HEK293T (cell line): ENCODE measurements around the gene SLC4A2.
"Not testable (repeated sequence)": the region's sequence is repeated elsewhere in the genome, so short reads cannot be mapped to it uniquely, and the experiment has no call there.

ENCODE experiments used
- CTCF ChIA-PET: fragments of 350-600 bp; formaldehyde crosslinking; extraction: SDS; loops from one replicate; lab custom pipeline; 2021; ENCODE audit warnings: antibody characterized with exemption, inconsistent platforms; lab: Yijun Ruan, JAX
- POLR2A ChIA-PET: fragments of 350-600 bp; formaldehyde crosslinking; extraction: SDS; loops from one replicate; lab custom pipeline; 2020; ENCODE audit warnings: antibody characterized with exemption, inconsistent platforms; lab: Yijun Ruan, JAX
- DNase-seq: peaks from one replicate; pipeline ENCODE4 v3.0.0; 2012; ENCODE audit warnings: mixed read lengths; ENCODE audit errors: extremely low spot score
- ARNT ChIP-seq: fragments of 450-650 bp; IDR thresholded peaks from 2 replicates; pipeline ENCODE4 v1.6.1; 2017; ENCODE audit warnings: mild to moderate bottlenecking
- BHLHE40 ChIP-seq: fragments of 450-650 bp; IDR thresholded peaks from 2 replicates; pipeline ENCODE4 v1.6.1; 2016; ENCODE audit warnings: mild to moderate bottlenecking, moderate library complexity, borderline replicate concordance
- CTBP1 ChIP-seq: fragments of 450-650 bp; IDR thresholded peaks from 2 replicates; pipeline ENCODE4 v1.6.1; 2016; ENCODE audit warnings: borderline replicate concordance
- ELF4 ChIP-seq: fragments of 450-650 bp; IDR thresholded peaks from 2 replicates; pipeline ENCODE4 v1.6.1; 2017; ENCODE audit warnings: antibody characterized with exemption
- FOXA1 ChIP-seq: fragments of 450-650 bp; IDR thresholded peaks from 2 replicates; pipeline ENCODE4 v1.6.1; 2016; ENCODE audit warnings: mild to moderate bottlenecking
- FOXK2 ChIP-seq: fragments of 450-650 bp; IDR thresholded peaks from 2 replicates; pipeline ENCODE4 v1.6.1; 2016; ENCODE audit warnings: mild to moderate bottlenecking
- FOXM1 ChIP-seq: fragments of 450-650 bp; IDR thresholded peaks from 2 replicates; pipeline ENCODE4 v1.6.1; 2017; ENCODE audit warnings: mild to moderate bottlenecking, borderline replicate concordance
- HDGF ChIP-seq: fragments of 450-650 bp; IDR thresholded peaks from 2 replicates; pipeline ENCODE4 v1.6.1; 2017; ENCODE audit warnings: antibody characterized with exemption, borderline replicate concordance
- L3MBTL2 ChIP-seq: fragments of 450-650 bp; conservative IDR thresholded peaks from 2 replicates; pipeline ENCODE4 v1.6.1; 2016; ENCODE audit warnings: mild to moderate bottlenecking
- LEF1 ChIP-seq: fragments of 450-650 bp; IDR thresholded peaks from 2 replicates; pipeline ENCODE4 v1.6.1; 2017; ENCODE audit warnings: mild to moderate bottlenecking, borderline replicate concordance
- NFRKB ChIP-seq: fragments of 450-650 bp; IDR thresholded peaks from 2 replicates; pipeline ENCODE4 v1.6.1; 2016; ENCODE audit warnings: mild to moderate bottlenecking, moderate library complexity
- PKNOX1 ChIP-seq: fragments of 450-650 bp; IDR thresholded peaks from 2 replicates; pipeline ENCODE4 v1.6.1; 2016
- SP1 ChIP-seq: fragments of 450-650 bp; IDR thresholded peaks from 2 replicates; pipeline ENCODE4 v1.6.1; 2017
- SUZ12 ChIP-seq: fragments of 450-650 bp; IDR thresholded peaks from 2 replicates; pipeline ENCODE4 v1.6.1; 2016; ENCODE audit warnings: mild to moderate bottlenecking
- TARDBP ChIP-seq: fragments of 450-650 bp; IDR thresholded peaks from 2 replicates; pipeline ENCODE4 v1.6.1; 2016
- ZNF384 ChIP-seq: fragments of 450-650 bp; IDR thresholded peaks from 2 replicates; pipeline ENCODE4 v1.6.1; 2016

SLC4A2 gene

GRCh38 chr7:151020231-151020630 is 39.2 kb upstream of the SLC4A2 start:
- no peak for DNase-seq
- TF ChIP-seq NFRKB (no peak), TARDBP (no peak), FOXM1 (no peak), L3MBTL2 (no peak), SUZ12 (no peak), ELF4 (no peak), ARNT (no peak), PKNOX1 (no peak), FOXA1 (no peak), BHLHE40 (no peak), ZNF384 (no peak), HDGF (no peak), FOXK2 (no peak), SP1 (no peak), LEF1 (no peak), CTBP1 (no peak)
- POLR2A ChIA-PET, result interaction anchor here (0.9 to 2.9 kb wide), 3 partner anchors 8 to 69 kb away, joined by 3 to 30 read pairs (median 4); partner anchors contain the start of gene ABCB8
- CTCF ChIA-PET, result interaction anchor here (0.6 to 1.5 kb wide), 5 partner anchors 9 to 40 kb away, joined by 3 to 4 read pairs (median 3); no protein-coding TSS in a partner anchor

GRCh38 chr7:151023232-151023631 is 36.2 kb upstream of the SLC4A2 start:
- ChIA-PET POLR2A (interaction anchor here (0.7 kb wide), 1 partner anchor 57 kb away, joined by 3 read pairs; the partner anchor contains the start of gene FASTK), CTCF (interaction anchor here (0.8 to 1.6 kb wide), 2 partner anchors 11 to 37 kb away, joined by 3 to 5 read pairs; no protein-coding TSS in a partner anchor)
- TF ChIP-seq FOXK2, result no peak
- DNase-seq, result no peak

- TF ChIP-seq ZNF384 (no peak), HDGF (no peak), FOXK2 (no peak), BHLHE40 (no peak), NFRKB (no peak), LEF1 (no peak), PKNOX1 (no peak), CTBP1 (no peak), ELF4 (no peak), FOXA1 (no peak), SUZ12 (no peak), TARDBP (no peak), FOXM1 (no peak), L3MBTL2 (no peak), ARNT (no peak), SP1 (no peak)
- POLR2A ChIA-PET, result no interaction called here
- CTCF ChIA-PET, result no interaction called here
- no peak for DNase-seq
Measured at GRCh38 chr7:151024435-151025056, 34.8 kb upstream of the SLC4A2 start, which contains the start of gene ATG9B. TSS of gene ATG9B (minus strand) at chr7:151024494. CDS start at chr7:151024423, 71 bp downstream.

GRCh38 chr7:151025924-151026671 is 33.3 kb upstream of the SLC4A2 start:
- ChIA-PET POLR2A (interaction anchor here (2.0 kb wide), 1 partner anchor 55 kb away, joined by 4 read pairs; the partner anchor contains the start of gene FASTK), CTCF (interaction anchor here (3.7 kb wide), 1 partner anchor 9 kb away, joined by 40 read pairs; no protein-coding TSS in a partner anchor)
- TF ChIP-seq SUZ12, result no peak
- no peak for TF ChIP-seq ARNT
- TF ChIP-seq HDGF, result no peak
- no peak for TF ChIP-seq FOXM1
- TF ChIP-seq CTBP1, result no peak
- no peak for TF ChIP-seq ELF4
- TF ChIP-seq BHLHE40, result no peak
- TF ChIP-seq TARDBP, result no peak
- TF ChIP-seq ZNF384, result no peak
- no peak for TF ChIP-seq LEF1
- DNase-seq, result no peak

- CTCF ChIA-PET, result interaction anchor here (0.8 to 3.7 kb wide), 3 partner anchors 9 to 84 kb away, joined by 3 to 40 read pairs (median 3); no protein-coding TSS in a partner anchor
- not testable (repeated sequence) for DNase-seq
- POLR2A ChIA-PET, result interaction anchor here (1.4 to 2.4 kb wide), 7 partner anchors 31 to 95 kb away, joined by 4 to 15 read pairs (median 8); partner anchors contain the start of genes CDK5, FASTK, SLC4A2 and TMUB1
Measured at GRCh38 chr7:151026771-151027727, 32.3 kb upstream of the SLC4A2 start.

- ChIA-PET CTCF (interaction anchor here (0.8 to 3.7 kb wide), 5 partner anchors 10 to 130 kb away, joined by 3 to 40 read pairs (median 3); no protein-coding TSS in a partner anchor), POLR2A (interaction anchor here (0.8 to 2.4 kb wide), 21 partner anchors 9 to 199 kb away, joined by 3 to 30 read pairs (median 6); partner anchors contain the start of genes ABCF2, AGAP3, CDK5 and FASTK)
- DNase-seq, result not testable (repeated sequence)
Measured at GRCh38 chr7:151027728-151028130, 31.7 kb upstream of the SLC4A2 start.
